Activated T-helper 17 cell treated with anti-CD3 and anti-CD28 coated beads, Interleukin-2, amount 50 U/mL, for 72 hours (primary cell): ENCODE measurements around the gene MAGEB17. TPM values are rescaled to one million over a fixed set of nuclear protein-coding genes. Genes with fewer than 3 reads are reported as not detected.
"Not testable (repeated sequence)": the region's sequence is repeated elsewhere in the genome, so short reads cannot be mapped to it uniquely, and the experiment has no call there.

Source experiments
- ATAC-seq: fragments of 150-1000 bp; cut with Tn5 transposase; replicated peaks from 2 replicates; pipeline ENCODE4 v1.10.0; 2021; ENCODE audit warnings: mild to moderate bottlenecking, moderate library complexity
- H3K27ac Mint-ChIP-seq: one replicate; pipeline ENCODE4 v1.8.0; 2022; ENCODE audit warnings: mixed read lengths
- H3K27me3 Mint-ChIP-seq: one replicate; pipeline ENCODE4 v1.8.0; 2022; ENCODE audit warnings: mixed read lengths
- H3K36me3 Mint-ChIP-seq: one replicate; pipeline ENCODE4 v1.8.0; 2022; ENCODE audit warnings: low read depth, mild to moderate bottlenecking, mixed read lengths
- H3K4me1 Mint-ChIP-seq: one replicate; pipeline ENCODE4 v1.8.0; 2022; ENCODE audit warnings: mixed read lengths
- H3K4me3 Mint-ChIP-seq: one replicate; pipeline ENCODE4 v1.8.0; 2022; ENCODE audit warnings: mild to moderate bottlenecking, mixed read lengths
- H3K9me3 Mint-ChIP-seq: one replicate; pipeline ENCODE4 v1.8.0; 2022; ENCODE audit warnings: mixed read lengths
- total RNA-seq, 2 donors: library from RNA; stranded (reverse); gene quantifications; one replicate each; pipeline ENCODE4 v1.2.3, GENCODE V29; 2022

MAGEB17 gene
- total RNA-seq, 2 donors from 2014 or later: not detected

- no peaks in the 10 kb centered on the region for H3K4me1 Mint-ChIP-seq
- H3K9me3 Mint-ChIP-seq: no peaks in the 10 kb centered on the region
- H3K36me3 Mint-ChIP-seq: no peaks in the 10 kb centered on the region
- no peak overlapping the region for H3K27ac Mint-ChIP-seq
- no peak overlapping the region for H3K4me3 Mint-ChIP-seq
- ATAC-seq: no peak
- peaks cover 14% of the 10 kb centered on the region for H3K27me3 Mint-ChIP-seq
Observed at GRCh38 chrX:16142246-16142558, 25.1 kb upstream of the MAGEB17 start.

- Mint-ChIP-seq H3K27ac (no peak overlapping the region), H3K9me3 (no peaks in the 10 kb centered on the region), H3K4me1 (no peaks in the 10 kb centered on the region), H3K36me3 (no peaks in the 10 kb centered on the region), H3K4me3 (no peak overlapping the region), H3K27me3 (peaks cover 14% of the 10 kb centered on the region)
- no peak for ATAC-seq
Observed at GRCh38 chrX:16143968-16144367, 23.3 kb upstream of the MAGEB17 start.

GRCh38 chrX:16144420-16144819 lies 22.9 kb upstream of the MAGEB17 start:
- H3K4me1 Mint-ChIP-seq: no peaks in the 10 kb centered on the region
- H3K27me3 Mint-ChIP-seq: peaks cover 14% of the 10 kb centered on the region
- no peak overlapping the region for H3K27ac Mint-ChIP-seq
- no peak for ATAC-seq
- no peaks in the 10 kb centered on the region for H3K9me3 Mint-ChIP-seq
- H3K4me3 Mint-ChIP-seq: no peak overlapping the region
- no peaks in the 10 kb centered on the region for H3K36me3 Mint-ChIP-seq

- H3K27me3 Mint-ChIP-seq: peaks cover 14% of the 10 kb centered on the region
- ATAC-seq, H3K27ac Mint-ChIP-seq, H3K4me1 Mint-ChIP-seq, H3K4me3 Mint-ChIP-seq, H3K9me3 Mint-ChIP-seq, H3K36me3 Mint-ChIP-seq: not testable (repeated sequence)
Observed at GRCh38 chrX:16145093-16145492, 22.2 kb upstream of the MAGEB17 start.

GRCh38 chrX:16145656-16146055 lies 21.6 kb upstream of the MAGEB17 start:
- no peaks in the 10 kb centered on the region for H3K36me3 Mint-ChIP-seq
- H3K27me3 Mint-ChIP-seq: peaks cover 14% of the 10 kb centered on the region
- no peak overlapping the region for H3K4me3 Mint-ChIP-seq
- no peak for ATAC-seq
- H3K27ac Mint-ChIP-seq: no peak overlapping the region
- H3K9me3 Mint-ChIP-seq: no peaks in the 10 kb centered on the region
- H3K4me1 Mint-ChIP-seq: no peaks in the 10 kb centered on the region

GRCh38 chrX:16148896-16149295 lies 18.4 kb upstream of the MAGEB17 start:
- H3K27me3 Mint-ChIP-seq: peaks cover 3% of the 10 kb centered on the region
- no peak for ATAC-seq
- no peak overlapping the region for H3K27ac Mint-ChIP-seq
- no peaks in the 10 kb centered on the region for H3K36me3 Mint-ChIP-seq
- H3K9me3 Mint-ChIP-seq: no peaks in the 10 kb centered on the region
- no peak overlapping the region for H3K4me3 Mint-ChIP-seq
- H3K4me1 Mint-ChIP-seq: no peaks in the 10 kb centered on the region

- H3K27ac Mint-ChIP-seq: no peak overlapping the region
Observed at GRCh38 chrX:16155581-16156096, 11.6 kb upstream of the MAGEB17 start.

GRCh38 chrX:16156692-16157331 lies 10.5 kb upstream of the MAGEB17 start:
- Mint-ChIP-seq H3K27ac (no peak overlapping the region), H3K27me3 (no peaks in the 10 kb centered on the region), H3K36me3 (no peaks in the 10 kb centered on the region), H3K4me3 (no peak overlapping the region), H3K9me3 (no peaks in the 10 kb centered on the region), H3K4me1 (no peaks in the 10 kb centered on the region)
- ATAC-seq: no peak

More at GRCh38 chrX:16155581-16156096, 11.6 kb upstream of the MAGEB17 start:
- Mint-ChIP-seq H3K4me3 (no peak overlapping the region), H3K27me3 (no peaks in the 10 kb centered on the region), H3K9me3 (no peaks in the 10 kb centered on the region), H3K36me3 (no peaks in the 10 kb centered on the region), H3K4me1 (no peaks in the 10 kb centered on the region)
- ATAC-seq: no peak

- no peak overlapping the region for H3K4me3 Mint-ChIP-seq
- no peak overlapping the region for H3K27ac Mint-ChIP-seq
- H3K27me3 Mint-ChIP-seq: peaks cover 6% of the 10 kb centered on the region
- no peak for ATAC-seq
- H3K4me1 Mint-ChIP-seq: no peaks in the 10 kb centered on the region
- H3K9me3 Mint-ChIP-seq: no peaks in the 10 kb centered on the region
- H3K36me3 Mint-ChIP-seq: no peaks in the 10 kb centered on the region
Observed at GRCh38 chrX:16160729-16161128, 6.6 kb upstream of the MAGEB17 start.

- not testable (repeated sequence) for ATAC-seq, H3K4me3 Mint-ChIP-seq, H3K4me1 Mint-ChIP-seq, H3K36me3 Mint-ChIP-seq, H3K27ac Mint-ChIP-seq, H3K27me3 Mint-ChIP-seq, H3K9me3 Mint-ChIP-seq
Observed at GRCh38 chrX:16161173-16161572, 6.1 kb upstream of the MAGEB17 start.

- Mint-ChIP-seq H3K27ac (no peak overlapping the region), H3K4me1 (no peaks in the 10 kb centered on the region), H3K27me3 (peaks cover 12% of the 10 kb centered on the region)
Observed at GRCh38 chrX:16162391-16162790, 4.9 kb upstream of the MAGEB17 start.

GRCh38 chrX:16164748-16165147 lies 2.5 kb upstream of the MAGEB17 start:
- ATAC-seq: no peak
- Mint-ChIP-seq H3K27ac (no peak overlapping the region), H3K36me3 (no peaks in the 10 kb centered on the region), H3K4me3 (no peak overlapping the region), H3K9me3 (no peaks in the 10 kb centered on the region), H3K4me1 (no peaks in the 10 kb centered on the region), H3K27me3 (peaks cover 12% of the 10 kb centered on the region)

More at GRCh38 chrX:16162391-16162790, 4.9 kb upstream of the MAGEB17 start:
- Mint-ChIP-seq H3K4me3 (no peak overlapping the region), H3K36me3 (no peaks in the 10 kb centered on the region), H3K9me3 (no peaks in the 10 kb centered on the region)
- ATAC-seq: no peak

GRCh38 chrX:16171039-16171438 lies 3.8 kb downstream of the MAGEB17 start:
- no peaks in the 10 kb centered on the region for H3K36me3 Mint-ChIP-seq
- no peak overlapping the region for H3K27ac Mint-ChIP-seq
- H3K4me1 Mint-ChIP-seq: no peaks in the 10 kb centered on the region
- H3K27me3 Mint-ChIP-seq: peaks cover 5% of the 10 kb centered on the region
- no peak overlapping the region for H3K4me3 Mint-ChIP-seq
- no peaks in the 10 kb centered on the region for H3K9me3 Mint-ChIP-seq
- no peak for ATAC-seq

- ATAC-seq: no peak
- H3K9me3 Mint-ChIP-seq: no peaks in the 10 kb centered on the region
- no peak overlapping the region for H3K4me3 Mint-ChIP-seq
- no peaks in the 10 kb centered on the region for H3K4me1 Mint-ChIP-seq
- no peaks in the 10 kb centered on the region for H3K27me3 Mint-ChIP-seq
- no peaks in the 10 kb centered on the region for H3K36me3 Mint-ChIP-seq
- no peak overlapping the region for H3K27ac Mint-ChIP-seq
Observed at GRCh38 chrX:16171944-16172343, 4.7 kb downstream of the MAGEB17 start.

GRCh38 chrX:16172391-16172790 lies 5.1 kb downstream of the MAGEB17 start:
- Mint-ChIP-seq H3K27me3 (no peaks in the 10 kb centered on the region), H3K9me3 (no peaks in the 10 kb centered on the region), H3K4me1 (no peaks in the 10 kb centered on the region), H3K4me3 (no peak overlapping the region), H3K27ac (no peak overlapping the region), H3K36me3 (no peaks in the 10 kb centered on the region)
- ATAC-seq: no peak
